ENCODE data around the gene KCNIP3. TPM values are rescaled to one million over a fixed set of nuclear protein-coding genes. Genes with fewer than 3 reads are reported as not detected.
"Not testable (repeated sequence)": the region's sequence is repeated elsewhere in the genome, so short reads cannot be mapped to it uniquely, and the experiment has no call there.

KCNIP3 gene
- total RNA-seq, 1 donor from 2014 or later: 9.2 TPM

DNA sequence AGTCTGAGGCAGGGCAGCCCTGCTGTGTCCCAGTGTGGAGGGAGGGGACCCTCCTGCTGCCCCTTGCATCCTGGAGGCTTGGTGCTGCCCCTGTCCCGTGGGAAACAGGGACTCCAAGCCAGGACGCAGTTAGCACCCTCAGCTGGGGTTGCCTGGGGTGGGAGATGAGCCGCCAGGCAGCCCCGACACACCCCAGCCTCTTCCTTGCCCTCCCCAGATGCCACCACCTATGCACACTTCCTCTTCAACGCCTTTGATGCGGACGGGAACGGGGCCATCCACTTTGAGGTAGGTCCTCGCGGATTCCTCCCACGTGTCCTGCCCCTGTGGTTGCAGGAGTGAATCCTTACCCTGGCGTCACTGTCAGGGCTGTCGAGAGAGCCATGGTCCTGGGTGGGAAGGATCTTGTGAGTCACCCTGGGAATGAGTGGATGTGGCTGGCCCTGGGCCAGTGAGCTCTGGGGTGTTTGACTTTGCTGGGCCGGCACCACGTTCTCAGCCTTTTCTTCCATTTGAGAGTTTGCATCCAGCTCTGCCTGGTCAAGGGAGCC, 77.8 kb downstream of the KCNIP3 start:
- H3K9me3 Mint-ChIP-seq: no peaks in the 10 kb centered on the region
- H3K36me3 Mint-ChIP-seq: no peaks in the 10 kb centered on the region
- H3K4me1 Mint-ChIP-seq: no peaks in the 10 kb centered on the region
- H3K27me3 Mint-ChIP-seq (ENCODE audit: low read depth): peaks cover 34% of the 10 kb centered on the region
- no peak for DNase-seq (ENCODE audit: low spot score in 2 of 2, unreplicated experiment in 2 of 2)
- no peak for TF ChIP-seq CTCF (IDR thresholded peaks at IDR 0.05; ENCODE audit: unreplicated experiment)
- no peak overlapping the region for H3K27ac Mint-ChIP-seq
- no peak overlapping the region for H3K4me3 Mint-ChIP-seq

GRCh38 chr2:95375532-95376150, 78.5 kb downstream of the KCNIP3 start:
- no peaks in the 10 kb centered on the region for H3K9me3 Mint-ChIP-seq
- H3K4me1 Mint-ChIP-seq: no peaks in the 10 kb centered on the region
- peaks cover 35% of the 10 kb centered on the region for H3K27me3 Mint-ChIP-seq (ENCODE audit: low read depth)
- H3K36me3 Mint-ChIP-seq: no peaks in the 10 kb centered on the region
- H3K4me3 Mint-ChIP-seq: no peak overlapping the region
- DNase-seq (ENCODE audit: low spot score in 2 of 2, unreplicated experiment in 2 of 2): no peak
- no peak for TF ChIP-seq CTCF (IDR thresholded peaks at IDR 0.05; ENCODE audit: unreplicated experiment)
- no peak overlapping the region for H3K27ac Mint-ChIP-seq

GRCh38 chr2:95376311-95377215, 79.4 kb downstream of the KCNIP3 start:
- no peaks in the 10 kb centered on the region for H3K9me3 Mint-ChIP-seq
- no peak for DNase-seq (ENCODE audit: low spot score in 2 of 2, unreplicated experiment in 2 of 2)
- TF ChIP-seq CTCF (IDR thresholded peaks at IDR 0.05; ENCODE audit: unreplicated experiment): no peak
- H3K27me3 Mint-ChIP-seq (ENCODE audit: low read depth): peaks cover 37% of the 10 kb centered on the region
- no peak overlapping the region for H3K27ac Mint-ChIP-seq
- no peaks in the 10 kb centered on the region for H3K36me3 Mint-ChIP-seq
- no peaks in the 10 kb centered on the region for H3K4me1 Mint-ChIP-seq
- H3K4me3 Mint-ChIP-seq: no peak overlapping the region

- H3K36me3 Mint-ChIP-seq: no peaks in the 10 kb centered on the region
- H3K9me3 Mint-ChIP-seq: no peaks in the 10 kb centered on the region
- H3K4me3 Mint-ChIP-seq: no peak overlapping the region
- H3K27me3 Mint-ChIP-seq (ENCODE audit: low read depth): peaks cover 36% of the 10 kb centered on the region
- H3K4me1 Mint-ChIP-seq: no peaks in the 10 kb centered on the region
- H3K27ac Mint-ChIP-seq: no peak overlapping the region
- DNase-seq (ENCODE audit: low spot score in 2 of 2, unreplicated experiment in 2 of 2): no peak
- no peak for TF ChIP-seq CTCF (IDR thresholded peaks at IDR 0.05; ENCODE audit: unreplicated experiment)
These were observed 80.3 kb downstream of the KCNIP3 start for GRCh38 chr2:95377216-95378123.

DNA sequence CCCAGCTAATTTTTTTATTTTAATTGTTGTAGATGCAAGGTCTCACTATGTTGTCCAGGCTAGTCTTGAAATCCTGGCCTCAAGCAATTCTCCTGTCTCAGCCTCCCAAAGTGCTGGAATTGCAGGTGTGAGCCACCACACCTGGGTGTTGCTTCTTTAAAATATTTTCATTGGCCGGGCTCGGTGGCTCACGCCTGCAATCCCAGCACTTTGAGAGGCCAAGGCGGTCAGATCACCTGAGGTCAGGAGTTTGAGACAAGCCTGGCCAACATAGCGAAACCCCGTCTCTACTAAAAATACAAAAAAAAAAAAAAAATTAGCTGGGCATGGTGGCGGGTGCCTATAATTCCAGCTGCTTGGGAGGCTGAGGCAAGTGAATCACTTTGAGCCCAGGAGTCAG, 81.1 kb downstream of the KCNIP3 start:
- H3K27me3 Mint-ChIP-seq (ENCODE audit: low read depth): peaks cover 33% of the 10 kb centered on the region
- not testable (repeated sequence) for DNase-seq (ENCODE audit: low spot score in 2 of 2, unreplicated experiment in 2 of 2); H3K36me3 Mint-ChIP-seq; H3K4me3 Mint-ChIP-seq; H3K27ac Mint-ChIP-seq; H3K4me1 Mint-ChIP-seq; H3K9me3 Mint-ChIP-seq
